ENCODE results near the gene SPDYE16. TPM values are rescaled to one million over a fixed set of nuclear protein-coding genes. Genes with fewer than 3 reads are reported as not detected.
"Not testable (repeated sequence)": the region's sequence is repeated elsewhere in the genome, so short reads cannot be mapped to it uniquely, and the experiment has no call there.

SPDYE16 gene
- total RNA-seq, 2 donors from 2014 or later = 0.91 TPM; not detected in 1

DNA sequence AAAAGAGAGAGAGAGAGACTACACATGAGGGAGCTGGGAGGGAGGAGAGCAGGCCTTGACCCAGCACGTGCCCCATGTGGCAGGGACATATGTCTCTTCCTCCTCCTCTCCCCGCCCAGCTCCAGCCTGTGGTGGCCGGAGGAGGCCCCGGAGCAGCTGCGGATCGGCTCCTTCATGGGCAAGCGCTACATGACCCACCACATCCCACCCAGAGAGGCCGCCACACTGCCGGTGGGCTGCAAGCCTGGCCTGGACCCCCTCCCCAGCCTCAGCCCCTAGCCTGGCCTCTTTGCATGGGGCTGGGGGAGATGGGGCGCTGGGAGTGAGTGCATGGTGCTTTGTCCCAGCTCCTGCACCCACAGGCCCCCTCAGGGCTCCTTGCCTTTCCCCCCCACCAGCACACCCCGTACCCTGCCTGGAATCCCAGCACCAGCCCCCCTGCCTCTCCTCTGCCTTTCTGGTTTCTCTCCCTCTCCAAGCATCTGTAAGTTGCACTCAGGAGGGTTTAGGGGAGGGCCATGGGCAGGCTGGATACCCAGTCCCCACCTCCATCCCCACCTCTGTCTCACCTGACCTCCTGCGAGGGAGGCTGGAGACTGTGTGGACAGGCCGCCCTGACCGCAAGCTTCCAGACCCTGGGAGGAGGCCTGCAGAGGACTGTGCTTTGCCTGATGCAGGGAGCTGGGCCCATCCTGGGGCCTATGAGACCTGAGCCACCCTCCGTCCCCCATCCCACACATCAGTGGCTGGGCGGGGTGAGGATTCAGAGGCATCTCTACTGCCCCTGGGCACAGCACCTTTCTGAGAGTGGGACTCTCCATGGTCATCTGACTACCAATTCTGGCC, 27.9 kb downstream of the SPDYE16 start:
- no peaks in the 10 kb centered on the region for H3K36me3 Mint-ChIP-seq (ENCODE audit: low read depth)
- no peak for ATAC-seq
- H3K4me1 Mint-ChIP-seq = peaks cover 2% of the 10 kb centered on the region
- no peaks in the 10 kb centered on the region for H3K27me3 Mint-ChIP-seq
- no peaks in the 10 kb centered on the region for H3K9me3 ChIP-seq (ENCODE audit: control insufficient read depth, low read length, poor library complexity, severe bottlenecking)
- no peak overlapping the region for H3K27ac Mint-ChIP-seq
- no peak for DNase-seq
- no peak overlapping the region for H3K4me3 Mint-ChIP-seq

DNA sequence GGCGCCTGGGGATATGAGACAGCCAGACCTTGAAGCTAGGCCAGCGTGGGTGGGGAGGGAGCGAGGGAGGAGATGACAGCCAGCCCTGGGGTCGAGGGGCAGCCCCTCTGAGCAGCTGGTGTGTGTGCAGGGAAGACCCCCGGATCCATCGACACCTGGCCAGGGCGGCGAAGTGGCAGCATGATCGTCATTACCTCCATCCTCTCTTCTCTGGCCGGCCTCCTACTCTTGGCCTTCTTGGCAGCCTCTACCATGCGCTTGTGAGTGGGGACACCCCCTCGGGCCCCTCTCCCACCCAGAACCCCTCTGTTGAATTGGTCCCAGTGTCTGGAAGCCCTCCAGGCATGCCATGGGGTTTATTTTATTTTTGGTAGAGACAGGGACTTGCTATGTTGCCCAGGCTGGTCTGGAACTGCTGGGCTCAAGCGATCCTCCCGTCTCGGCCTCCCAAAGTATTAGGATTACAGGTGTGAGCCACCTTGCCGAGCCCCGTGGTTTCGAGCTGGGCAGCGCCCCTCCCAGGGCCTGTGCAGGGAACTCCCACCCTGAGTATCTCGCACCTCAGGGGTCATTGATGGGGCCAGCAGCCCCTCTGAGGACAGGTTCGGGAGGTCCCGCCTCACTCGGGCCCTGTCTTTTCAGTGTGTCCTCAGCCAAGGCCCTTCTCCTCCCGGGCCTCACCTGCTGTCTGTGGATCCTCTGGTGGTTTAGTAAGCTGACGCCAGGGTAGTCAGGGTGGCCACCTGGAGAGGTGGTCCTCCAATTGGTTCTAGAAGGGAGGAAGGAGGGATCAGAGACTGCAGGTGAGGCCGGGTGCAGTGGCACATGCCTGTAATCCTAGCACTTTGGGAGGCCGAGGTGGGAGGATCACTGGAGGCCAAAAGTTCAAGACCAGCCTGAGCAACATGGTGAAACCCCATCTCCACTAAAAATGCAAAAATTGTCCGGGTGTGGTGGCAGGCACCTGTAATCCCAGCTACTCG, 29.0 kb downstream of the SPDYE16 start:
- no peaks in the 10 kb centered on the region for H3K9me3 ChIP-seq (ENCODE audit: control insufficient read depth, low read length, poor library complexity, severe bottlenecking)
- Mint-ChIP-seq H3K4me1 (peaks cover 2% of the 10 kb centered on the region), H3K36me3 (ENCODE audit: low read depth) (no peaks in the 10 kb centered on the region), H3K27ac (no peak overlapping the region), H3K4me3 (no peak overlapping the region), H3K27me3 (no peaks in the 10 kb centered on the region)
- no peak for DNase-seq
- no peak for ATAC-seq

DNA sequence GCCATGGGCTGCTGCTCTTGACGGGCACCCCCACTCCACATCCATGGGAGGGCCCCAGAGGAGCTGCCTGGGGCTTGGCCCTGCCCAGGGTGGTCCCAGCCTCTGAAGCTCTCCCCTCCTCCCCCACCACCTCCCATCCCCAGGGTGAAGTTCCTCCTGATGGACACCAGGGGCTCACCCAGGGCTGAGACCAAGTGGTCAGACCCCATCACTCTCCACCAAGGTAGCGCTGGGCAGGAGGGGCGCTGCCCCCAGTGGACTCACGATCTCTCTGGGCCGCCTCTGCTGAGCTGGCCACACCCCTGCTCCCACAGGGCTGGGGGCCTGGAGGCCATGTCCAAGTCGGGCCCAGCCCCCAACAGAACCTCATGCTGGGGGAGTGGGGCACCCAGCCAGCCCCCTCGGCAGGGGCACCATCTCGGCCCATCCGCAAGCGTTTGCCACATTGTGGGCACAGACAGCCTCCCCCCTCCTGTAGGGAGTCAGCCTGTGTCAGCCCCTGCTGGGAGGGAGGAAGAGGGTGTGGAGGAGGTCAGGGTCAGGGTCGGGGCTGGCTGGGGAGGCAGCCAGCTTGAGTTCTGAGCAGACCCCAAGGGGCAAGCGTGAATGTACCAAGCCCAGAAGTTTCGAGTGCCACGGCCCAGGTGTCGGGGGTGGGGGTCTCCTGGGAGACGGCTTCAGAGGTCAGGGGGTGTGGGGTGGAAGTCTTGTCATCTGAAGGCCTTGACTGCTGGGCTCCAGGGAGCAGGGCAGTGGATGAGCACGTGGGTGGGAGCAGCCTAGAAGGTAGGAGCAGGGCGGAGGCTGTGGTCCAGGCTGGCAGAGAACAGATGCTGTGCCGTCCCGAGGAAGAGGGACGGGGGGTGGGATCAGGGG, 29.9 kb downstream of the SPDYE16 start:
- ATAC-seq (no peak), DNase-seq (no peak)
- Mint-ChIP-seq H3K4me3 (no peak overlapping the region), H3K36me3 (ENCODE audit: low read depth) (no peaks in the 10 kb centered on the region), H3K4me1 (peaks cover 2% of the 10 kb centered on the region), H3K27ac (no peak overlapping the region), H3K27me3 (no peaks in the 10 kb centered on the region)
- H3K9me3 ChIP-seq (ENCODE audit: control insufficient read depth, low read length, poor library complexity, severe bottlenecking) = no peaks in the 10 kb centered on the region

DNA sequence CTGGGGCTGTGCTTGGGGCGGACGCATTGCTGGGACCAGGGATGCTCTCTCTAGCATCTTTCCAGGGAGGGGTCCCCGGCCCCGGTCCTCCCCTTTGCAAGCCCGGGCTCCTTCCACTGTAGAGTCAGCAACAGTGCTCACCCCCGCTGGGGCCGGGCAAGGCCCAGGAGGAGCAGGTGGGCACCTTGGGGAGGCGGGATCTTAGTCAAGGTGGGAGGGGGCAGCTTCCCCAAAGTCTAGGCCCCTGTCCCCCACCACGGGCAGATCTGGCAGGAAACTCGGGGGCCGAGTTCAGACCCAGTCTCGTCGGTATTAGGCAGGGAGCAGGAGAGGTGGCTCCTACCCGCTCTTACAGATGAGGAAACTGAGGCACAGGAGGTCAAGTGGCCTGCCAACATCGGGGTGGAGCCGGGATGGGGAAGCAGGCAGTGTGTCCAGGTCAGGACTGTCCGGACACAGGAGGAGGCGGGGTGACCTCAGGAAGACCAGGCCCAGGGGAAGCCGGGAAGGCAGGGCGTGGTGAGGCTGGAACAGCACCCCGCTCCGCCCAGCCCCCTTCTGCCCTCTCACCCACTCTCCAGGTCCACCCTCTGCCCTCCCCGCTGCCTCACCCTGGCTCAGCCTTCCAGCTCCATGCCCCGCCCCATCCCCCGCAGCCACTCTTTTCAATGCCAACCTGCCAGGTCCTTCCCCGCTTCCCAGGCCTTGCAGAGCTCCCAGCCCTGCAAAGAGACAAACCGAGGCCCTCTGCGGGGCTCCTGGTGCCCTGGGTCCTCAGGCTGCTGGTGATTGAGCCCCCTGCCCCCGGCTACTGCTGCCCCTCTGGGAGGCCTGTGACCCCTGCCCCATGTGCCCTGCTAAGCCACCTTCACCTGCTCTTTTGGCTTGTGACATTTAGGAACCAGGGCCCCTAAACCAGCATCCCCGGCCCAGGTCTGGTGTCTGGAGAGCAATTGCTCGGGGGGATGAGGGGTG, 30.9 kb downstream of the SPDYE16 start:
- H3K4me1 Mint-ChIP-seq; H3K9me3 ChIP-seq (ENCODE audit: control insufficient read depth, low read length, poor library complexity, severe bottlenecking); ATAC-seq; DNase-seq; H3K27ac Mint-ChIP-seq; H3K27me3 Mint-ChIP-seq; H3K4me3 Mint-ChIP-seq; H3K36me3 Mint-ChIP-seq (ENCODE audit: low read depth): not testable (repeated sequence)

DNA sequence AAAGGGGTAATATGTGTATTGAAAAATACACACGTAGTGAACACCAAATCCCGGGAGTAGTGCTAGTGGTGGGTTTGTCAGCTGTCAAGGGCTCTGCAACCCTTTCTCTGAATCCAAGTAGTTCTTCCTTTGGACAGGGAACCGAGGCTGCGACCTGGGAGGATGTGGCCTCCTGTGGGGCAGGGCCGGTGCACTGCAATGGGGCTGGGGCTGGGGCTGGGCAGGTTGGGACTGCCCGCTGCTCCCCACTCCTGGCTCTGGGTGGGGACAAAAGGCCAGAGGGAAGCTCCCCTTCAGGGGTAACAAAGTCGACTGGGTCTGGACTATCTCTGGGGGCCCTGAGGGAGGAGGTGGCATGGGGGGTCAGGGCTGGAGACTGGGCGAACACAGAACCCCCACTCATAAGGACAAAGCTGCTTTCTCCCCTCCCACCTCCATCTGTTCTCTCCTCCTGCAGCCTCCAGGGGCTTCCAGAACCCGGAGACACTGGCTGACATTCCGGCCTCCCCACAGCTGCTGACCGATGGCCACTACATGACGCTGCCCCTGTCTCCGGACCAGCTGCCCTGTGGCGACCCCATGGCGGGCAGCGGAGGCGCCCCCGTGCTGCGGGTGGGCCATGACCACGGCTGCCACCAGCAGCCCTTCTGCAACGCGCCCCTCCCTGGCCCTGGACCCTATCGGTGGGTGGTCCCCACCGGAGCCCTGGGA, 31.7 kb downstream of the SPDYE16 start:
- ATAC-seq; H3K4me1 Mint-ChIP-seq; H3K36me3 Mint-ChIP-seq (ENCODE audit: low read depth); DNase-seq; H3K9me3 ChIP-seq (ENCODE audit: control insufficient read depth, low read length, poor library complexity, severe bottlenecking); H3K4me3 Mint-ChIP-seq; H3K27me3 Mint-ChIP-seq; H3K27ac Mint-ChIP-seq: not testable (repeated sequence)

DNA sequence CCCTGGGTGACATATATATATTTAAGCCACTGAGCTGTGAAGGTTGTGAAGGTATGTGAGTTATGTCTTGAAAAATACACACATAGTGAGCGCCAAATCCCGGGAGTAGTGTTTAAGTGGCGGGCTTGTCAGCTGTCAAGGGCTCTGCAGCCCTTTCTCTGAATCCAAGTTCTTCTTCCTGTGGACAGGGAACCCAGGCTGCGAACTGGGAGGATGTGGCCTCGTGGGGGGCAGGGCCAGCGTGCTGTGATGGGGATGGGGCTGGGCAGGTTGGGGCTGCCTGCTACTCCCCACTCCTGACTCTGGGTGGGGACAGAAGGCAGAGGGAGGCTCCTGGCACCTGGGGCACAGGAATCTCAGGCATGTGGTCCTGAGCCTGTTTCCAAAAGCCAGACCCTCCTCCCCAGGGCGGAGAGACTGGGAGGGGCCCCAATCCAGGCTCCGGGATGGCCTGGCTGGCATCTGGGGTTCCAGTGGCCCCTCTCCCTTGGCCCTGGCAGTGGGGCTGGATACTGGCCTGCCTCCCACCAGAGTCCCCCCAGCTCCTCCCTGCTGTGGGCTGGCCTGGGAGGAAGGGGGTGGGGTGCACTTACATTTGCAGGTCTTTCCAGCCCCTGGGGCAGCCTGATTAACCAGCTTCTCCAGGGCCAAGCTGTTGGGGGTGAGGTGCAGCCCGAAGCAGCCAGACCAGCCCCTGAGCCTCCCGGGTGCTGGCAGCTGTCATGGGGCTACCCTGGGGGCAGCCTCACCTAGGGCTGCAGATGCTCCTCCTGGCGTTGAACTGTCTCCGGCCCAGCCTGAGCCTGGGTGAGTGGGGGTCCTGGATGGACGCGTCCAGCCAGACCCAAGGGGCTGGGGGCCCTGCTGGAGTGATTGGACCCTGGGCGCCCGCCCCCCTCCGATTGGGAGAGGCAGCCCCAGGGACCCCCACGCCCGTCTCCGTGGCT, 32.9 kb downstream of the SPDYE16 start, which contains the start of gene UPK3B:
TSS of gene UPK3B (plus strand) at position 622 of the 947 bp plus-strand sequence. CDS start at position 723, 101 bp downstream.
- H3K27ac Mint-ChIP-seq = no peak within 1 kb of the TSS
- no peak for ATAC-seq
- no peaks in the 10 kb centered on the region for H3K4me1 Mint-ChIP-seq

DNA sequence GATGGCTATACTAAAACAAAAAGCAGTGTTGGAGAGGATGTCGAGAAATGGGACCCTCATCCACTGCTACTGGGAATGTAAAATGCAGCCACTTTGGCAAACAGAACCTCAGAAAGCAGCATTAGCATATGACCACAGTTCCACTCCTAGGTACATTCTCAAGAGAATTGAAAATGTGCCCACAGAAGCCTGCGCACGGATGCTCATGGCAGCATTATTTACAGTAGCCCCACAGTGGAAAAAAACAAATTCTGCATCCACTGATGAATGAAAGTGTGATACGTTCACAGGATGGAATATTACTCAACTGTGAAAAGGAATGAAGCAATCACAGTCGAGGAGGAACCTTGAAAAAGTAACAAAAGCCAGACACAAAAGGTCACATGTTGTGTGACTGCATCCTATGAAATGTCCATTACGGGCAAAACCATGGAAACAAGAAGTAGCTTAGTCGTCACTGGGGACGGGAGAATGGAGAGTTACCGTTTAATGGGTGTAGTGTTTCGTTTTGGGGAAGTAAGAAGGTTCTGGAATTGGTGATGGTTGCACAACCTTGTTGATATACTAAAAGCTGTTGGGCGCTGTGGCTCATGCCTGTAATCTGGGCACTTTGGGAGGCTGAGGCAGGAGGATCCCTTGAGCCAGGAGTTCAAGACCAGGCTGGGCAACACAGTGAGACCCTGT, 35.2 kb downstream of the SPDYE16 start:
- no peak overlapping the region for H3K4me3 Mint-ChIP-seq
- ATAC-seq (no peak), DNase-seq (no peak)
- H3K27ac Mint-ChIP-seq = no peak overlapping the region
- no peaks in the 10 kb centered on the region for H3K9me3 ChIP-seq (ENCODE audit: control insufficient read depth, low read length, poor library complexity, severe bottlenecking)
- peaks cover 2% of the 10 kb centered on the region for H3K4me1 Mint-ChIP-seq
- no peaks in the 10 kb centered on the region for H3K27me3 Mint-ChIP-seq
- H3K36me3 Mint-ChIP-seq (ENCODE audit: low read depth) = no peaks in the 10 kb centered on the region

More for the DNA sequence above, 32.9 kb downstream of the SPDYE16 start, which contains the start of gene UPK3B:
- no peaks in the 10 kb centered on the region for H3K36me3 Mint-ChIP-seq (ENCODE audit: low read depth)
- DNase-seq = no peak
- no peaks in the 10 kb centered on the region for H3K27me3 Mint-ChIP-seq
- no peak within 1 kb of the TSS for H3K4me3 Mint-ChIP-seq
- no peaks in the 10 kb centered on the region for H3K9me3 ChIP-seq (ENCODE audit: control insufficient read depth, low read length, poor library complexity, severe bottlenecking)

DNA sequence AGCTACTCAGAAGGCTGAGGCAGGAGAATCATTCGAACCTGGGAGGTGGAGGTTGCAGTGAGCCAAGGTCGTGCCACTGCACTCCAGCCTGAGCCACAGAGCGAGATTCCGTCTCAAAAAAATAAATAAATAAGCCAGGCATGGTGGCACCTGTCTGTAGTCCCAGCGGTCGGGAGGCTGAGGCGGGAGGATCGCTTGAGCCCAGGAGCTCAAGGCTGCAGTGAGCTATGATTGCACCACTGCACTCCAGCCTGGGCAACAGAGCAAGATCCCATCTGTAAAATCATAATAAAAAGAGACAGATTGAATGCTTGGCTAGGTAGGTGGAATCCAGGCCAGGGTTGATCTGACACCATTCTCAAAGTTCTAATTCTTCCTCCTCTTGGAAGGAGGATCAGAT, 36.5 kb downstream of the SPDYE16 start:
- H3K9me3 ChIP-seq (ENCODE audit: control insufficient read depth, low read length, poor library complexity, severe bottlenecking); H3K36me3 Mint-ChIP-seq (ENCODE audit: low read depth); H3K4me3 Mint-ChIP-seq; H3K27me3 Mint-ChIP-seq; H3K4me1 Mint-ChIP-seq; ATAC-seq; H3K27ac Mint-ChIP-seq; DNase-seq: not testable (repeated sequence)

DNA sequence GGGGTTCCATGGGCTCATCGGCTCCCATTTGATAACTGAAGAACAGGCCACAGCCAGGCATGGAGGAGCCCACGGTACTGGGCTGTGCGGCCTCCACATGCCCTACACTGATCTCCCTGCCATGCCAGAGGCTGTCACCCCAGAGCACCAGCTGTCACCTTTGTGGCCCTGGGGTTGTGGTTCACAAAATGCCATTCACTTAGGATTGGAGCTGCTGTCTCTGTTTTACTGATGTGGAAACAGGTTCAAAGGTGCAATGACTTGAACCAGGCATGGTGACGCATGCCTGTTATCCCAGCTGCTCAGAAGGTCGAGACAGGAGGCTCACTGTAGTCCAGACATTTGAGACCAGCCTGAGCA, 37.0 kb downstream of the SPDYE16 start:
- Mint-ChIP-seq H3K36me3 (ENCODE audit: low read depth) (peaks cover 3% of the 10 kb centered on the region), H3K4me3 (no peak overlapping the region), H3K4me1 (peaks cover 2% of the 10 kb centered on the region), H3K27ac (no peak overlapping the region), H3K27me3 (no peaks in the 10 kb centered on the region)
- H3K9me3 ChIP-seq (ENCODE audit: control insufficient read depth, low read length, poor library complexity, severe bottlenecking) = no peaks in the 10 kb centered on the region
- ATAC-seq = no peak
- DNase-seq = no peak

All from T-helper 17 cell (primary cell).